AG09309 (cell line): ENCODE data around the gene CD163L1.
"Not testable (repeated sequence)": the region's sequence is repeated elsewhere in the genome, so short reads cannot be mapped to it uniquely, and the experiment has no call there.

Experiments
- DNase-seq: peaks from one replicate; pipeline ENCODE4 v3.0.0-alpha.2; 2010; ENCODE audit warnings: low read depth
- H3K4me3 ChIP-seq: 2 replicates; pipeline ENCODE4 v1.5.1; 2011; ENCODE audit warnings: mild to moderate bottlenecking, low read depth, low read length, moderate library complexity; ENCODE audit not compliant: control insufficient read depth
- CTCF ChIP-seq: IDR thresholded peaks from 2 replicates; pipeline ENCODE4 v1.5.1; 2011; ENCODE audit warnings: mild to moderate bottlenecking, low read depth, low read length, inconsistent platforms; ENCODE audit not compliant: insufficient read depth, control insufficient read depth; ENCODE audit errors: missing control alignments

The CD163L1 gene

DNA sequence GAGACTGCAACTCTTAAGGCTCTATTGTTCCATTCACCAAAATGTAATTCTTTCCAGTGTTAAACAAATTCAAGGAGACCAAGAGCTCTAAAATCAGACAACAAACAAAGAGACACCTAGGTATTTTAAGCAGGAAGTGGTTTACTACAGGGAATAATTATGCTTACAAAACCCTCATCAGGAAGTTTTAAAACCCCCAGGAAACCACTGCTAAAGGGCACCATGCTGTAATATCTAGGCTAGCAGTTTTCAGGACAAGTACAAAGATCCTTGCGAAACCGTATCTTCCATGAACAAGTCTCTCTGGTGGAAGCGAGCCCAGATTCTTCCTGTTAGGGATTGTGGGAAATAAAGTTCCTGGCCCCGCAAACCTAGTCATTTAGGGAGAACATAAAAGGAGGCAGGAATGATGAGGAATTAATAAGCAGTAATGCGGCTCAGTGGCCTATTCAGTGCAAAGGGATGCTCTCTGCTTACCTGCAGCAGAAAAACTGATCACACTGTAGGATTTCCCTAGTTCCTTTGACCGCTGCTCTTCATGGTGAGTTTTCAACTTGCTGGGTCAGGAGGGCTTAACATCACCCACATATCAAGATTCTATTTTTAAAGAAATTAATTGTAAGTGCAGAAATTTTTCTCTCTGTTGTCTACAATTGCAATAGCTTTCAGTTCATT, 97.3 kb downstream of the CD163L1 start:
- no peak overlapping the region for H3K4me3 ChIP-seq
- TF ChIP-seq CTCF, result no peak
- no peak for DNase-seq

GRCh38 chr12:7344833-7345606, 98.9 kb downstream of the CD163L1 start:
- no peak for DNase-seq
- no peak for TF ChIP-seq CTCF
- H3K4me3 ChIP-seq, result no peak overlapping the region

- no peak overlapping the region for H3K4me3 ChIP-seq
- no peak for TF ChIP-seq CTCF
- no peak for DNase-seq
Measured at GRCh38 chr12:7339675-7340074, 104.3 kb downstream of the CD163L1 start.

- DNase-seq, H3K4me3 ChIP-seq: not testable (repeated sequence)
Measured at GRCh38 chr12:7337790-7338189, 106.2 kb downstream of the CD163L1 start.

DNA sequence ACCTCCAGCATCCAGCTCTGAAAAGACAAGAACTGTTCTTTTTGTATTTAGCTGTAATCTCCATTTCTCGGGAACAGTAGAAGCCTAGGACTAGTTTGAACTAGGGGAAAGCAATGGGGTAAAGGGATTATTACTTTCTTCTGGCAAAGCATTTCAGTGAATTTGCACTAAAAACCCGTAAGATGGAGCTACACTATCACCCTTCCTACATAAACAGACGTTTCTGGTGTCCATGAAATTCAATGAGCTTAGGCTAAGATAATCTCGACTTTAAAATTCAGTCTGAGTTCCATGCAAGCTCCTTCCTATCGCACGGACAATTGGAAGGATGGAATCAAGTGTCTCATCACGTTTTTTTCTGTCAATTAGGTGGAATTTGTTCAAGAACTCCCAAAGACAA, 116.0 kb downstream of the CD163L1 start:
- H3K4me3 ChIP-seq, result no peak overlapping the region
- TF ChIP-seq CTCF, result peak; percentile 15
- DNase-seq, result no peak

DNA sequence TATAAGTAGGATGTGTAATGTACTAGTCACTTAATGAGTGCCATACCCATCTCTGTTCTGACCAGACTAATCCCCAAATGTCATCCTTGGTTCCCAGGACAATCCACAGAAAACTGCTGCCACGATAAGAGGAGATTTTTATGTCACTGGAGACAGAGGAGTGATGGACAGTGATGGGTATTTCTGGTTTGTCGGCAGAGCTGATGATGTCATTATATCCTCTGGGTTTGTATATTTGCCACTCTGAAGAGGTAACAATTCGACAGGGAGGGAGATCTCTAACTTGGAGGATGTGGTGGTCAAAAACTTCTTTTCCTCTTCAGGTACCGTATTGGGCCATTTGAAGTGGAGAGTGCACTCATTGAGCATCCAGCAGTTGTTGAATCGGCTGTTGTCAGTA, 119.8 kb downstream of the CD163L1 start:
- no peak for DNase-seq
- TF ChIP-seq CTCF, result no peak
- H3K4me3 ChIP-seq, result no peak overlapping the region

GRCh38 chr12:7322599-7322998, 121.4 kb downstream of the CD163L1 start:
- H3K4me3 ChIP-seq, result no peak overlapping the region
- no peak for DNase-seq
- no peak for TF ChIP-seq CTCF
